HG02759 (cell line): Measurements from ENCODE around the gene RAB18.
"Not testable (repeated sequence)": the region's sequence is repeated elsewhere in the genome, so short reads cannot be mapped to it uniquely, and the experiment has no call there.

Experiments
- ATAC-seq: cut with Tn5 transposase; IDR thresholded peaks from one replicate; pipeline ENCODE4 v1.9.1; 2021; ENCODE audit warnings: mild to moderate bottlenecking, moderate library complexity; ENCODE audit not compliant: unreplicated experiment

RAB18 gene

GRCh38 chr10:27541796-27542729 is 38.0 kb downstream of the RAB18 start:
- ATAC-seq, result no peak

GRCh38 chr10:27542812-27543211 is 38.7 kb downstream of the RAB18 start:
- no peak for ATAC-seq

- ATAC-seq, result no peak
Measured at GRCh38 chr10:27547047-27547446, 42.9 kb downstream of the RAB18 start.

- ATAC-seq, result no peak
Measured at GRCh38 chr10:27547482-27547881, 43.4 kb downstream of the RAB18 start.

GRCh38 chr10:27550823-27551222 is 46.7 kb downstream of the RAB18 start:
- no peak for ATAC-seq

- ATAC-seq, result peak; percentile 68
Measured at GRCh38 chr10:27558612-27559020, 54.5 kb downstream of the RAB18 start.

GRCh38 chr10:27561334-27561733 is 57.2 kb downstream of the RAB18 start:
- ATAC-seq, result no peak

- no peak for ATAC-seq
Measured at GRCh38 chr10:27564398-27564797, 60.3 kb downstream of the RAB18 start.

- no peak for ATAC-seq
Measured at GRCh38 chr10:27564880-27565279, 60.8 kb downstream of the RAB18 start.

GRCh38 chr10:27568196-27569175 is 64.4 kb downstream of the RAB18 start:
- no peak for ATAC-seq

- ATAC-seq, result no peak
Measured at GRCh38 chr10:27569946-27570345, 65.8 kb downstream of the RAB18 start.

GRCh38 chr10:27577038-27577437 is 72.9 kb downstream of the RAB18 start:
- ATAC-seq, result not testable (repeated sequence)

GRCh38 chr10:27578316-27578715 is 74.2 kb downstream of the RAB18 start:
- no peak for ATAC-seq

- no peak for ATAC-seq
Measured at GRCh38 chr10:27581225-27581624, 77.1 kb downstream of the RAB18 start.

- no peak for ATAC-seq
Measured at GRCh38 chr10:27584302-27584701, 80.2 kb downstream of the RAB18 start.
